DND-41 (cell line): ENCODE results near the gene POU6F2.

ENCODE experiments used
- ATAC-seq: fragments of 200-7000 bp; cut with Tn5 transposase; 3 replicates; pipeline ENCODE4 v1.9.1; 2021; ENCODE audit warnings: low read depth; ENCODE audit not compliant: insufficient read depth
- DNase-seq: peaks from one replicate; pipeline ENCODE4 v3.0.0-alpha.2; 2020
- H2AFZ ChIP-seq: 2 replicates; pipeline ENCODE4 v1.6.0; 2012; ENCODE audit warnings: low read depth, low read length
- H3K27ac ChIP-seq: 2 replicates; pipeline ENCODE4 v1.5.1; 2012; ENCODE audit warnings: low read length, inconsistent platforms
- H3K27me3 ChIP-seq: fragments of 200-600 bp; sonication (generic); 2 replicates; pipeline ENCODE4 v1.6.0; 2012; ENCODE audit warnings: low read length, mild to moderate bottlenecking, inconsistent platforms; ENCODE audit not compliant: insufficient read depth, poor library complexity
- H3K36me3 ChIP-seq: 2 replicates; pipeline ENCODE4 v1.5.1; 2012; ENCODE audit warnings: low read length, inconsistent platforms; ENCODE audit not compliant: insufficient read depth
- H3K4me1 ChIP-seq: 2 replicates; pipeline ENCODE4 v1.5.1; 2012; ENCODE audit warnings: mild to moderate bottlenecking, low read length; ENCODE audit not compliant: insufficient read depth
- H3K4me2 ChIP-seq: 2 replicates; pipeline ENCODE4 v1.6.0; 2012; ENCODE audit warnings: mild to moderate bottlenecking, moderate library complexity, low read length, inconsistent platforms; ENCODE audit not compliant: insufficient read depth
- H3K4me3 ChIP-seq, 2 experiments: fragments of 200-600 bp in 1 of 2; shearing (Covaris generic) in 1 of 2; 2 replicates each; pipeline ENCODE4 v1.5.1; 2012 to 2016; ENCODE audit warnings: inconsistent platforms in 2 of 2, low read length in 2 of 2, mild to moderate bottlenecking in 2 of 2, low read depth in 1 of 2, moderate library complexity in 1 of 2
- H3K79me2 ChIP-seq: 2 replicates; pipeline ENCODE4 v1.6.0; 2012; ENCODE audit warnings: low read length, inconsistent platforms; ENCODE audit not compliant: insufficient read depth
- H3K9ac ChIP-seq: 2 replicates; pipeline ENCODE4 v1.6.0; 2012; ENCODE audit warnings: low read depth, mild to moderate bottlenecking, inconsistent platforms, low read length, moderate library complexity
- H3K9me3 ChIP-seq: 2 replicates; pipeline ENCODE4 v1.5.1; 2012; ENCODE audit warnings: low read length, moderate library complexity, mild to moderate bottlenecking, inconsistent platforms; ENCODE audit not compliant: insufficient read depth, severe bottlenecking
- H4K20me1 ChIP-seq: 2 replicates; pipeline ENCODE4 v1.6.0; 2012; ENCODE audit warnings: low read length; ENCODE audit not compliant: insufficient read depth
- EZH2 ChIP-seq: IDR thresholded peaks from 3 replicates; pipeline ENCODE4 v1.6.1; 2012; ENCODE audit warnings: borderline replicate concordance, low read depth, mild to moderate bottlenecking, moderate library complexity, low read length, inconsistent platforms; ENCODE audit not compliant: severe bottlenecking
- TF ChIP-seq, protein P1 (sequence below): IDR thresholded peaks from 2 replicates; pipeline ENCODE4 v1.5.1; 2012; ENCODE audit warnings: borderline replicate concordance, low read length, moderate library complexity, mild to moderate bottlenecking; ENCODE audit not compliant: poor library complexity, severe bottlenecking; ENCODE audit errors: extremely low read depth

POU6F2 gene

DNA sequence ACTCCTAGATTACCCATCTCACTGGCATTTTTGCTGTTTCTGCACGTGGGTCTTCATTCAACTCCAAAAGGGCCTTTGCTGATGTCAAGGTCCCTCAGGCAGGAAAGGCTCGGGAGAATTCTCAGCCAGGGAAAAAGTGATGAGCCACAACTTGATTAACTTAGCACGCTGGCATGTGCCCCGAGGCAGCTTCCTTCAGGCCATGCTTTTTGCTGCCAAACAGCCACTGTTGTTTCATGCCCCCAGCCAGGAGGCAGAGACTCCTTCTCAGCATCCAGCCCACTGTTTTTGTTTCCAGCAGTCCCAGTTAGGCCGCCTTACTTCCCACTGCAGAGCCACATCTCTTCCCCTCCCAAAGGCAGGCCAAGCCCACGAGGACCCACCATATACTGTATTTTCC lies 322.0 kb downstream of the POU6F2 start:
- Histone ChIP-seq H3K36me3 (no peaks in the 10 kb centered on the region), H3K79me2 (no peaks in the 10 kb centered on the region), H3K4me3 (no peak overlapping the region), H4K20me1 (no peaks in the 10 kb centered on the region), H3K4me2 (no peak overlapping the region), H3K4me1 (no peaks in the 10 kb centered on the region), H2AFZ (no peak overlapping the region), H3K9me3 (no peaks in the 10 kb centered on the region), H3K27ac (no peak overlapping the region), H3K9ac (no peak overlapping the region), H3K27me3 (peaks cover 10% of the 10 kb centered on the region)
- DNase-seq (no peak), ATAC-seq (no peak)
- TF ChIP-seq, protein P1, sequence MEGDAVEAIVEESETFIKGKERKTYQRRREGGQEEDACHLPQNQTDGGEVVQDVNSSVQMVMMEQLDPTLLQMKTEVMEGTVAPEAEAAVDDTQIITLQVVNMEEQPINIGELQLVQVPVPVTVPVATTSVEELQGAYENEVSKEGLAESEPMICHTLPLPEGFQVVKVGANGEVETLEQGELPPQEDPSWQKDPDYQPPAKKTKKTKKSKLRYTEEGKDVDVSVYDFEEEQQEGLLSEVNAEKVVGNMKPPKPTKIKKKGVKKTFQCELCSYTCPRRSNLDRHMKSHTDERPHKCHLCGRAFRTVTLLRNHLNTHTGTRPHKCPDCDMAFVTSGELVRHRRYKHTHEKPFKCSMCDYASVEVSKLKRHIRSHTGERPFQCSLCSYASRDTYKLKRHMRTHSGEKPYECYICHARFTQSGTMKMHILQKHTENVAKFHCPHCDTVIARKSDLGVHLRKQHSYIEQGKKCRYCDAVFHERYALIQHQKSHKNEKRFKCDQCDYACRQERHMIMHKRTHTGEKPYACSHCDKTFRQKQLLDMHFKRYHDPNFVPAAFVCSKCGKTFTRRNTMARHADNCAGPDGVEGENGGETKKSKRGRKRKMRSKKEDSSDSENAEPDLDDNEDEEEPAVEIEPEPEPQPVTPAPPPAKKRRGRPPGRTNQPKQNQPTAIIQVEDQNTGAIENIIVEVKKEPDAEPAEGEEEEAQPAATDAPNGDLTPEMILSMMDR: no peak
- TF ChIP-seq EZH2: no peak

DNA sequence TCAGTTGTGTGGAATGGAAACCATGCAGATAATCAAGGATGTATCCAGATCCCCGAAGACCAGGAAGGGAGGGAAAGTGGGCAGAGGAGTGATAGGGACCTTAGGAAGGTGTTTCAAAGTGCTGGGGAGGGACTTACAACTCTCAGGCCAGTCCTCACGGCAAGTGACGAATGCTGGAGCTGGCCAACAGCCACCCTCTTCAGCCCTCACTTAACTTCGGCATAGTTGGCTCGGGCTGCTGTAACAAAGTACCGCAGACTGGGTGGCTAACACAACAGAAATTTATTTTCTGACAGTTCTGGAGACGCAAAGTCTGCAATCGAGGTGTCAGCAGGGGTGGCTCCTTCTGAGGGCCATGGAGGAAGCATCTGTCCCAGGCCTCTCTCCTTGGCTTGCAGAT lies 322.6 kb downstream of the POU6F2 start:
- Histone ChIP-seq H3K4me3 (no peak overlapping the region), H3K4me1 (no peaks in the 10 kb centered on the region), H3K27ac (no peak overlapping the region), H3K4me2 (no peak overlapping the region), H3K9ac (no peak overlapping the region), H2AFZ (no peak overlapping the region), H3K79me2 (no peaks in the 10 kb centered on the region), H3K36me3 (no peaks in the 10 kb centered on the region), H4K20me1 (no peaks in the 10 kb centered on the region), H3K27me3 (peaks cover 11% of the 10 kb centered on the region), H3K9me3 (no peaks in the 10 kb centered on the region)
- DNase-seq (no peak), ATAC-seq (no peak)
- TF ChIP-seq EZH2: no peak
- TF ChIP-seq, protein P1: no peak

DNA sequence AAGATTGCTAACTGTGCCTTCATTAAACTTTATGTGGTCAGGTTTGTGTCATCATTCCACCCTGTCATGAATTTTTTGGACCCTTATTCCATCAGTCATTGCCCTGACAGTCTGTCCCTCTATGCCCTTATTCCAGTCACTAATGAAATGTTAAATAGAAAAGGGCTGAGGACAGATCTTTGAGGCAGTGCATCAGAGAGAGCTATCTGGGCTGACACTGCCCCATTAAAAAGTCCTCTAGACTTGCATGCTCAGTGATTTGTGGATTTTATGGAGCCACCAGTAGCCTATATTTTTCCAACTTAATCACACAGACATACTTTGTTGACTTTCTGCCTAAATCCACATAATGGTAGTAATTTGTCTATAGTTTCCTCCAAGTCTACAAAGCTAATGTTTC lies 323.8 kb downstream of the POU6F2 start:
- H3K4me3 ChIP-seq: no peak overlapping the region
- no peaks in the 10 kb centered on the region for H3K9me3 ChIP-seq
- H3K4me2 ChIP-seq: no peak overlapping the region
- TF ChIP-seq EZH2: no peak
- TF ChIP-seq, protein P1: no peak
- H4K20me1 ChIP-seq: no peaks in the 10 kb centered on the region
- no peaks in the 10 kb centered on the region for H3K36me3 ChIP-seq
- no peaks in the 10 kb centered on the region for H3K79me2 ChIP-seq
- DNase-seq: no peak
- no peak overlapping the region for H3K9ac ChIP-seq
- H2AFZ ChIP-seq: no peak overlapping the region
- H3K27me3 ChIP-seq: peaks cover 14% of the 10 kb centered on the region
- no peaks in the 10 kb centered on the region for H3K4me1 ChIP-seq
- H3K27ac ChIP-seq: no peak overlapping the region
- ATAC-seq: no peak

DNA sequence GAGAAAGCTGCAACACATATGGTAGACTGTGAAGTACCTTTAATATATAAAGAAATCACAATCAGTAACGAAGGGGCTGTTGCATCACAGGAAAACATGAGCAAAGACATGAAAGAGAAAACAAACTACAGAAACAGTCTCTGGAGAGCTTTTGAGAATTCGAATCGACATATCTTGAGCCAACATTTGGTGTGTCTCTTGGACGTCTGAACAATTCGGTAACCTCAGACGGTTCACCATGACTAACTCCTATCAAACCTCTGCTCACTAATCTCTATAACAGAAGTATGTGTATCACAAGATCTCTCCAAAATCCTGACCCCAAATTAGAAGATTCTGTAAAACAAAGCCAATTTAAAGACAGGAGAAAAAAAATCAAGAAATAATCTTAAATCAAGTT lies 326.5 kb downstream of the POU6F2 start:
- peaks cover 19% of the 10 kb centered on the region for H3K27me3 ChIP-seq
- no peak overlapping the region for H3K9ac ChIP-seq
- TF ChIP-seq, protein P1: no peak
- no peak for TF ChIP-seq EZH2
- H3K9me3 ChIP-seq: no peaks in the 10 kb centered on the region
- no peak overlapping the region for H3K4me2 ChIP-seq
- H3K36me3 ChIP-seq: no peaks in the 10 kb centered on the region
- DNase-seq: no peak
- H3K27ac ChIP-seq: no peak overlapping the region
- H3K79me2 ChIP-seq: no peaks in the 10 kb centered on the region
- no peak overlapping the region for H3K4me3 ChIP-seq
- no peak for ATAC-seq
- H4K20me1 ChIP-seq: no peaks in the 10 kb centered on the region
- no peaks in the 10 kb centered on the region for H3K4me1 ChIP-seq
- H2AFZ ChIP-seq: no peak overlapping the region
